Forelimb muscle (tissue), 1 donor: Measurements from ENCODE around the gene SULT1C3. TPM values are rescaled to one million over a fixed set of nuclear protein-coding genes. Genes with fewer than 3 reads are reported as not detected.

Experiments used
- DNase-seq: peaks from one replicate; pipeline ENCODE4 v3.0.0-alpha.2; 2013; ENCODE audit warnings: low read depth
- polyA plus RNA-seq: library from polyadenylated mRNA; unstranded; fragments of 120-200 nt; gene quantifications from one replicate; pipeline ENCODE4 v1.2.1, GENCODE V29; 2013; ENCODE audit not compliant: insufficient read length

The SULT1C3 gene
- polyA plus RNA-seq, result not detected

- DNase-seq, result no peak
Measured at GRCh38 chr2:108239786-108240185, at the start of gene SULT1C3. Gene SULT1C3 (plus strand): TSS chr2:108239968. CDS start chr2:108247195, 7,227 bp downstream.

GRCh38 chr2:108193251-108193650 lies 46.5 kb upstream of the SULT1C3 start:
- DNase-seq, result no peak

GRCh38 chr2:108194409-108195132 lies 45.2 kb upstream of the SULT1C3 start:
- no peak for DNase-seq

GRCh38 chr2:108195133-108195439 lies 44.7 kb upstream of the SULT1C3 start:
- DNase-seq, result no peak

GRCh38 chr2:108199726-108200125 lies 40.0 kb upstream of the SULT1C3 start:
- DNase-seq, result no peak

- no peak for DNase-seq
Measured at GRCh38 chr2:108200569-108200968, 39.2 kb upstream of the SULT1C3 start.

GRCh38 chr2:108212671-108213070 lies 27.1 kb upstream of the SULT1C3 start:
- DNase-seq, result no peak

GRCh38 chr2:108215794-108216211 lies 24.0 kb upstream of the SULT1C3 start:
- no peak for DNase-seq

GRCh38 chr2:108217211-108217610 lies 22.6 kb upstream of the SULT1C3 start:
- no peak for DNase-seq

- no peak for DNase-seq
Measured at GRCh38 chr2:108219688-108220087, 20.1 kb upstream of the SULT1C3 start.

- DNase-seq, result no peak
Measured at GRCh38 chr2:108220191-108220590, 19.6 kb upstream of the SULT1C3 start.

GRCh38 chr2:108220942-108221541 lies 18.7 kb upstream of the SULT1C3 start:
- DNase-seq, result no peak

GRCh38 chr2:108222261-108222660 lies 17.5 kb upstream of the SULT1C3 start:
- DNase-seq, result no peak

GRCh38 chr2:108223573-108223972 lies 16.2 kb upstream of the SULT1C3 start:
- no peak for DNase-seq

GRCh38 chr2:108224022-108224421 lies 15.7 kb upstream of the SULT1C3 start:
- DNase-seq, result no peak

- no peak for DNase-seq
Measured at GRCh38 chr2:108226564-108226963, 13.2 kb upstream of the SULT1C3 start.

GRCh38 chr2:108228006-108228405 lies 11.8 kb upstream of the SULT1C3 start:
- no peak for DNase-seq

- DNase-seq, result no peak
Measured at GRCh38 chr2:108228537-108228936, 11.2 kb upstream of the SULT1C3 start.

- DNase-seq, result no peak
Measured at GRCh38 chr2:108229875-108230274, 9.9 kb upstream of the SULT1C3 start.

- DNase-seq, result no peak
Measured at GRCh38 chr2:108235577-108235976, 4.2 kb upstream of the SULT1C3 start.

- DNase-seq, result no peak
Measured at GRCh38 chr2:108236676-108237335, 3.0 kb upstream of the SULT1C3 start.

- no peak for DNase-seq
Measured at GRCh38 chr2:108240966-108241365, 1.2 kb downstream of the SULT1C3 start.

GRCh38 chr2:108243566-108243965 lies 3.8 kb downstream of the SULT1C3 start:
- DNase-seq, result no peak
